HG02840 (cell line): Measurements from ENCODE around the gene OGDH.
"Not testable (repeated sequence)": the region's sequence is repeated elsewhere in the genome, so short reads cannot be mapped to it uniquely, and the experiment has no call there.

Source experiments
- ATAC-seq: cut with Tn5 transposase; IDR thresholded peaks from one replicate; pipeline ENCODE4 v1.9.1; 2021; ENCODE audit warnings: mild to moderate bottlenecking, moderate library complexity, moderate number of reproducible peaks; ENCODE audit not compliant: unreplicated experiment, low FRiP score

Gene OGDH

GRCh38 chr7:44606341-44607140 is at the start of gene OGDH:
TSS of gene OGDH (plus strand) at chr7:44606627. CDS start at chr7:44624344, 17,717 bp downstream.
- ATAC-seq: peak; percentile 94

- no peak for ATAC-seq
These were observed 48.9 kb upstream of the OGDH start for GRCh38 chr7:44557485-44557884.

- no peak for ATAC-seq
These were observed 46.9 kb upstream of the OGDH start for GRCh38 chr7:44559485-44559884.

- no peak for ATAC-seq
These were observed 44.9 kb upstream of the OGDH start for GRCh38 chr7:44561481-44561880.

- no peak for ATAC-seq
These were observed 44.3 kb upstream of the OGDH start for GRCh38 chr7:44561962-44562621.

GRCh38 chr7:44562622-44562962 is 43.8 kb upstream of the OGDH start:
- not testable (repeated sequence) for ATAC-seq

- no peak for ATAC-seq
These were observed 43.2 kb upstream of the OGDH start for GRCh38 chr7:44563171-44563679.

- no peak for ATAC-seq
These were observed 41.8 kb upstream of the OGDH start for GRCh38 chr7:44564606-44565005.

- no peak for ATAC-seq
These were observed 41.2 kb upstream of the OGDH start for GRCh38 chr7:44565097-44565794.

- no peak for ATAC-seq
These were observed 40.5 kb upstream of the OGDH start for GRCh38 chr7:44565795-44566559.

GRCh38 chr7:44566680-44567079 is 39.7 kb upstream of the OGDH start:
- no peak for ATAC-seq

- ATAC-seq: no peak
These were observed 38.5 kb upstream of the OGDH start for GRCh38 chr7:44567884-44568283.

- ATAC-seq: no peak
These were observed 37.5 kb upstream of the OGDH start for GRCh38 chr7:44568771-44569560.

GRCh38 chr7:44569959-44570358 is 36.5 kb upstream of the OGDH start:
- ATAC-seq: no peak

GRCh38 chr7:44572771-44573170 is 33.7 kb upstream of the OGDH start:
- no peak for ATAC-seq

GRCh38 chr7:44573464-44574286 is 32.8 kb upstream of the OGDH start, which contains the start of gene DDX56:
TSS of gene DDX56 (minus strand) at chr7:44573908. CDS start at chr7:44573895, 13 bp downstream.
- peak; percentile 91 for ATAC-seq

GRCh38 chr7:44574287-44574872 is 32.0 kb upstream of the OGDH start:
- ATAC-seq: no peak

- ATAC-seq: no peak
These were observed 31.4 kb upstream of the OGDH start for GRCh38 chr7:44575054-44575453.
